CD4-positive, alpha-beta T cell treated with Interleukin-17A for 4 hours (primary cell): Measurements from ENCODE around the gene ARHGEF10L.

Experiments
- DNase-seq: peaks from one replicate; pipeline ENCODE4 v3.0.0-alpha.2; 2020; ENCODE audit warnings: mixed read lengths

ARHGEF10L gene

DNA sequence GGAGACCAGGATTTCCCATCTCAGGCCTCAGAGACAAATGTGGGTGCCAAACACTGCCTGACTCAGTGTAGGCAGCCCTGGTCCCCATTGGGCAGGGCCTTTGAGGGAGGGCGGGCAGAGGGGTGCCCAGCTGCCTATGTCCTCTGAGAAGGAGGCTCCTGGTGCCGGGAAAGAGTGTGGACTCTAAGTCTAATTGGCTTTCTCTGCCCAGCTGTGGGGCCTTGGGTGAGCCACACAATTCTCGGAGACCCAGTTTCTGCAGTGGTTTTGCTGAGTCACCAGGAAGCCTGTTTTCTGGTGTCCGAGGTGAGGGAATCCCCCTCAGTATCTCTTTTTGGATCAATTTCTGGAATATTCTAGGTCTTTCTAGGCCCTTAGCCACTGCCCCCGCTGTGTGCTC, 180.4 kb downstream of the ARHGEF10L start:
- no peak for DNase-seq

DNA sequence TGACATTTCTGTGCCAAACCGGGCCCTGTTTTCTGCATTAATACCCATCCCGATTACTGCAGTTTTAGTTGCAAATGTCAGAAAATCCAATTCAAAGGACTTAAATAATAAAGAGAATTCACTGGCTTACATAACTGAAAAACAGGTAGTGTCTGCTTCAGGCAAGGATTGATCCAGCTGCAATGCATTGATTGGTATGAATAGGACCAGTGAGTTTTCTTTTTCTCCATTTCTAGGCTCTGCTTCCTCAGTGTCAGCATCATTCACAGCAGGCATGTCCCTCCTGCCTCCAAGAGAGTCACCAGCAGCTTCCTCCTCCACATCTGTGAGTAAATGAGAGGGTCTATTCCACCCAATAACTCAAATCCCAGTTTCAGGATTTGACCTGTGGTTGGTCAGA, 181.9 kb downstream of the ARHGEF10L start:
- DNase-seq = no peak

GRCh38 chr1:17723684-17724083, 184.2 kb downstream of the ARHGEF10L start:
- DNase-seq = no peak

- no peak for DNase-seq
Observed at GRCh38 chr1:17724150-17724549, 184.7 kb downstream of the ARHGEF10L start.

GRCh38 chr1:17725084-17725719, 185.7 kb downstream of the ARHGEF10L start:
- no peak for DNase-seq

DNA sequence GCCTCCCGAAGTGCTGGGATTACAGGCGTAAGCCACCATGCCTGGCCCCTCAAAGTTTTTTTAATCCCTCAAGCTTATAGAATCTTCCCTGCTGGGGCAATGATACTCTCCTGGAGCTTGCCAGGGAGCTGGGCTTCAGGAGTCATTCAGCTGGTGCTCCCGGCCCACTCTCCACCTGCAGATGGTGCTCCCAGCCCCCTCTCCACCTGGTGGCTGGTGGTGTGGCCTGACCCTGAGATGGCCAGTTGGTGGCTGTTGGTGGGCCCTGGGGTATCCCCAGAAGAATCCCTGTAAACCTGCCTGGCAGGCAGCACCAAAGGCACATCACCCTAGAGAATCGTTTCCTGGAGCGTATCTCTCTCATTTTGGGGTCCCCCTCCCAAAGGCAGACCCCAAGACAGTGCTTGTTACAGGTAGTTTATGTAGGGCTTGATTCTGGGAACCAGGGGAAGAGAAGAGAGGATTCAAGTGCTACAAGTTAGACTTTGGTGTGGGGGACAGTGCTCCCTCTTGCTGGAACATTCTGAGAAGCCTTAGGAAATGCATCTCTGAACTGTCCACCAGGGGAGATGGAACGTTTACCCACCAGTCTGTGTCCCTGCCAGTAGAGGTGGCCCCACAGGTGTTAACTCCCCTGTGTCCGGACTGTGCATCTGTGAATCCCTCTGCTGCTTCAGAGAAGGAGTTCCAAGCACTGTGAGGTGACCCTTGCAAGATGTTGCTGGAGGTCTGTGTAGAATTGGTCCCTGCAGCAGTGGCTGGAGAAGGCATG, 186.5 kb downstream of the ARHGEF10L start:
- no peak for DNase-seq

DNA sequence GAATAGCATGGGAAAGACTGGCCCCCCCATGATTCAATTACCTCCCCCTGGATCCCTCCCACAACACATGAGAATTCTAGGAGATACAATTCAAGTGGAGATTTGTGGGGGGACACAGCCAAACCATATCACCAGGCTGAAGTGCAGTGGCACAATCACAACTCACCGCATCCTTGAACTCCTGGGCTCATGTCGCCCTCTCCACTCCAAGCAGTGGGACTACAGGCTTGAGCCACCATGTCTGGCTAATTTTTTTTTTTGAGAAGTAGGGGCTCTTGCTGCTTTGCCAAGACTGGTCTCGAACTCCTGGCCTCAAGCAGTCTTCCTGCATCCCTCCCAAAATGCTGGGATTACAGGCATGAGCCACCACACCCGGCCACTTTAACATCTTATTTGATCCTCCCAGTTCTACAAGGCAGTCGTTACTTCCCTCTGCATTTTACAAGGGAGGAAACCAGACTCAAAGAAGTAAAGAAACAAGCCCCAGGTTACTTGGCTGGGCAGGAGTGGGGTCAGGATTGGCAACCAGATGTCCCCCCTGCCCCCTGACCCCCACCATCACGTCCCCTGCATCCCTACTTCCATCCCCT, 188.7 kb downstream of the ARHGEF10L start:
- no peak for DNase-seq

DNA sequence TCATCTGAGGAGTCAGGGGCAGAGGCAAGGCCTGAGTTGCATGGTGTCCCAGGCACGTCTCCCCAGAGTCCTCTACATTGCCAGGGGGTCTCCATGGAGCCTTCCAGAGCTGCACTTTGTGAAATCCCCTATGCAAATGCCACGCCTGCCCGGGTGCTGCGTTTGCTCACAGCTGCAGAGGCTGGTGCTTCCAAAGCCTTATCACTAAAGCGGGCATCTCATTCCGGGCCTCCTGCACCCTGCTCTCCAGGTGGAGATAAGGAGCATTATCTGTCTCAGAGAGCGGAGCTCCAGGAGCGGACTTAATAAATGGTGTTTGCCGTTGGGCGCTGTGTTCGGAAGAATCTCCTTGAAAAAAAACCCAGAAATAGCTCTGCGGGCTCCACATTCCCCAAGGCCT, 189.8 kb downstream of the ARHGEF10L start:
- DNase-seq = no peak

DNA sequence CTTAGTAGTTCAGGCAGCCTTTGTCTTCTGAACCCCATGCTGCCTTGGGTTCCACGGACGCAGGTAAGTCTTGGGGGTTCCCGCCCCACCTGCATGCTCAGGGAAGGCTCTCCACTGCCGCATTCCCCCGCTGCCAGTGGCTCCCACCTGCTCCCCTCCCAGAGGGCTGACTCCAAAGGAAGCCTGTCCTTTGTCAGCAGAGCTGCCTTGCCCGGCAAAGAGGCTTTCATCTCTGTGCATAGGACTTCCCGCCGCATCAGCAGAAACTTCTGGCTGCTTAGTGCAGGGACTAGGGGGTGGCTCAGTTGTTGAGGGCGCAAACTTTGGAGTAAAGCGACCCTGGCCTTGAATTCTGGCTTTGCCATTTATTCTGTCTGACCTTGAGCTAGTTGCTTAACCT, 190.4 kb downstream of the ARHGEF10L start:
- no peak for DNase-seq

- DNase-seq = no peak
Observed at GRCh38 chr1:17731460-17731859, 192.0 kb downstream of the ARHGEF10L start.

DNA sequence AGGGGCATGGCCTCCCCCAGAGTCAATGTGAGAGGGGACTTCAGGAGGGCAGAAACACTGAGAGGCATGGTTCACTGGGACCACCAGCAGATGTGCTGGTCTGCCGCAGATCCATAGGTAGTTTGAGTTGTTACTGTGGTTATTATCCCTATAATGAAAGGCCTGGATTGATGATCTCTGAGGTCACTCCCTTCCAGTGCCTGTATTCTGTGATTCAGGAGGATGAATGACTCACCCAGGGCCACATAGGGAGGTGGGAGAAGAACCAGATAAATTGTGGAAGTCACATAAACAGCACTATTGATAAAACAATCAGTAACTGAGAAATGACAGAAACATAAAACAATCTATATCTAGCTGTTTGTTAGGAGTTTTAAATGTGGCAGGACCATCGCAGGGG, 193.0 kb downstream of the ARHGEF10L start:
- no peak for DNase-seq

- DNase-seq = no peak
Observed at GRCh38 chr1:17733661-17734060, 194.2 kb downstream of the ARHGEF10L start.

- DNase-seq = no peak
Observed at GRCh38 chr1:17734609-17735008, 195.1 kb downstream of the ARHGEF10L start.

- no peak for DNase-seq
Observed at GRCh38 chr1:17735348-17735747, 195.8 kb downstream of the ARHGEF10L start.

- DNase-seq = no peak
Observed at GRCh38 chr1:17735793-17736192, 196.3 kb downstream of the ARHGEF10L start.

GRCh38 chr1:17736625-17737024, 197.1 kb downstream of the ARHGEF10L start:
- DNase-seq = no peak

- DNase-seq = no peak
Observed at GRCh38 chr1:17739050-17739449, 199.6 kb downstream of the ARHGEF10L start.

DNA sequence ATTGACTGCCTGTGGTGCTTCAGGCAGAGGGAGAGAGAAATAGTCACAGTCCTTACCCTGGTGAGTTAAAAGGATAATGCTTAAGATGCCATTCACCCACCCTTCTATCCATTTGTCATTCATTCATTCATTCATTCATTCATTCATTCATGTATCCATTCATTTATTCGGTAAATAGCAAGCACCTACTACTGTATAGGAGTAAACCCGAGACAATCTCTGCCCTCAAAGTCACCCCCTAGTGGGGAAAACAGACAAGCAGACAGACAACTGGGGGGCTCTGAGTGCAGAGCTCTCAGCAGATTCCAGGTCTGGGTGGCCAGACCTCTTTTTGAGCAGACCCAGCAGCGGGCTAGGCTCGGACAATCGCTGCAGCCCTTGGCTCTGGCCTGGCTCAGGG, 201.6 kb downstream of the ARHGEF10L start:
- no peak for DNase-seq

- no peak for DNase-seq
Observed at GRCh38 chr1:17742583-17742982, 203.1 kb downstream of the ARHGEF10L start.

DNA sequence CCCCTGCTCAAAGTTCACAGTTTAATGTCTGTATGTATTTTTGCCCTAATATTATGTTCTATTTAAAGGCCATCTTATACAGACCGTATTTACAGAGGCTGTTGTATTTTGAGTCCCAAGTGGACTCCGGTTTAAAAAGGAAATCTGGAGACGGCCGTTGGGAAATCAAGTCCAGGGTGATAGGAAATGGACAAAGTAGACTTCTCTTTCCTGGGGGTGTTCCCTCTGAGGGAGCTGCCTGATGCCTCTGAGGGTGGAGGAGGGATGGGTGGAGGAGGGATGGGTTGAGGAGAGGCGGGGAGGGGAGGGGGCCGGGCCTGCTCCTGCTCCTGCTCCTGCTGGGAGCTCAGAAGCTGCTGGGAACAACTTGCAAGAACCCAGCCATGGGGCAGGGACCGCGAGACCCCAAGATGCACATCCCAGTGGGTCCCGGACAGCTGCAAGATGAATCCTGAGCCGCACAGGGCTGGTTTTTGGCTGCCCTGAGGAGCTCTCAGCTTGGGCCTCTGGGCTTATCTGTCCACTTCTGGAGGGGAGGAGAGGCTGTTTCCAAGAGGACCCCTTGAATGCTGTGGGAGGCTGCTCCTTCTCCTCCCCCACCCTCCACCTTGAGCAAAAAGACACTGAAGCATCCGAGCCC, 203.6 kb downstream of the ARHGEF10L start:
- no peak for DNase-seq

DNA sequence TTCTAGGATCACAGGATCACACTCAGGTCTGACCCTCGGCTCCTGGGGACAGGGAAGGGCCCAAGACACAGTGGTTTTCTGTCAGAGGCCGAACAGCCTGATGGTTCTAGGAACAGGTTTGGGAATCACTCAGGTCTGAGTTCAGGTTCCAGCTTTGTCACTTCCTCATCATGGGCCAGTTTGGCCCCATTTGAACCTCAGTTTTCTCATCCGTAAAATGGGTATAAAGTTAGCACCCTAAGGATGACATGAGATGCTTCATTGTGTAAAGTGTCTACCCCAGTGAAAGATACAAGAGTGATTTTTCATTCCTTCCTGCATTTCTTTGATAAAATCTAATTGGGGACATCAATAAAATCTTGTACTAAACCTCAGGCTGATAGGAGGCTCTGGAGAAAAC, 204.4 kb downstream of the ARHGEF10L start:
- no peak for DNase-seq

GRCh38 chr1:17744666-17745478, 205.4 kb downstream of the ARHGEF10L start:
- DNase-seq = no peak

GRCh38 chr1:17745479-17745955, 206.0 kb downstream of the ARHGEF10L start:
- DNase-seq = no peak
